ENCODE data around the gene FAM168B. TPM values are rescaled to one million over a fixed set of nuclear protein-coding genes. Genes with fewer than 3 reads are reported as not detected.

FAM168B gene, protein sequence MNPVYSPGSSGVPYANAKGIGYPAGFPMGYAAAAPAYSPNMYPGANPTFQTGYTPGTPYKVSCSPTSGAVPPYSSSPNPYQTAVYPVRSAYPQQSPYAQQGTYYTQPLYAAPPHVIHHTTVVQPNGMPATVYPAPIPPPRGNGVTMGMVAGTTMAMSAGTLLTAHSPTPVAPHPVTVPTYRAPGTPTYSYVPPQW
- 119 and 138 TPM in 2 replicates for total RNA-seq (2014; rRNA removed; shearing (Covaris generic))

GRCh38 chr2:131093006-131093695 lies at the start of gene FAM168B:
TSS of gene FAM168B (minus strand) at chr2:131093460. CDS start at chr2:131082646, 10,814 bp downstream.
- Histone ChIP-seq H3K4me3 (peak within 1 kb of the TSS; percentile 100), H3K9me3 (replicated peaks) (no peaks in the 10 kb centered on the region; the same call in 1 of the 2 replicates), H3K36me3 (peaks cover 33% of the 10 kb centered on the region), H3K4me1 (replicated peaks) (peaks cover 5% of the 10 kb centered on the region), H3K27ac (peak within 1 kb of the TSS; percentile 96), H3K27me3 (replicated peaks) (no peaks in the 10 kb centered on the region)
- peak; percentile 85 to 95 for DNase-seq (ENCODE audit: low read depth in 1 of 2, low spot score in 2 of 2)

GRCh38 chr2:131142849-131143248 lies 49.6 kb upstream of the FAM168B start:
- no peaks in the 10 kb centered on the region for H3K27me3 ChIP-seq (replicated peaks)
- DNase-seq (ENCODE audit: low read depth in 1 of 2, low spot score in 2 of 2), result no peak
- peaks cover 62% of the 10 kb centered on the region for H3K36me3 ChIP-seq
- no peak overlapping the region for H3K27ac ChIP-seq
- H3K4me1 ChIP-seq (replicated peaks), result no peaks in the 10 kb centered on the region
- no peak overlapping the region for H3K4me3 ChIP-seq
- no peaks in the 10 kb centered on the region for H3K9me3 ChIP-seq (replicated peaks)

DNA sequence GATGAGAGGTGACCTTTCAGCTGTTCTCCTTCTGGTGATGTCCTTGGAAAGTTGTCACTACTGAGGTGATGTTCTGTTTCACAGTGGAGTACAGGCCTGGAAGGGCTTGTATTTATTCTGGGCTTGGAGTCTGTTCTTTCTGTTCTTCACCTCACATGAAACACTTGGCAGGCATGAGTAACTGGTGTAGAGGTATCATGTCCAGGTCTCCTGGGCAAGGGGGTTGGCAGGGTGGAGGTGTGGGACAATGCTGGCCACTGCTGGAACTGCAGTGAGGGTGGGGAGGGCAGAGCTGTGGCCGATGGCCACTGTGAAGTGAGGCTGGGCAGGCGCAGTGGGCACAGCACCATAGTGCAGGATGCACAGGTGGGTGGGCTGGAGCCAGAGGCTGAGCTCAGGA lies 47.3 kb upstream of the FAM168B start:
- Histone ChIP-seq H3K4me3 (no peak overlapping the region), H3K9me3 (replicated peaks) (no peaks in the 10 kb centered on the region), H3K36me3 (peaks cover 47% of the 10 kb centered on the region), H3K27me3 (replicated peaks) (no peaks in the 10 kb centered on the region), H3K4me1 (replicated peaks) (no peaks in the 10 kb centered on the region), H3K27ac (no peak overlapping the region)
- DNase-seq (ENCODE audit: low read depth in 1 of 2, low spot score in 2 of 2), result no peak

GRCh38 chr2:131132729-131133128 lies 39.5 kb upstream of the FAM168B start:
- H3K4me1 ChIP-seq (replicated peaks), result no peaks in the 10 kb centered on the region
- H3K27me3 ChIP-seq (replicated peaks), result no peaks in the 10 kb centered on the region
- peaks cover 40% of the 10 kb centered on the region for H3K36me3 ChIP-seq
- no peak overlapping the region for H3K4me3 ChIP-seq
- DNase-seq (ENCODE audit: low read depth in 1 of 2, low spot score in 2 of 2), result no peak
- no peaks in the 10 kb centered on the region for H3K9me3 ChIP-seq (replicated peaks)
- H3K27ac ChIP-seq, result no peak overlapping the region

DNA sequence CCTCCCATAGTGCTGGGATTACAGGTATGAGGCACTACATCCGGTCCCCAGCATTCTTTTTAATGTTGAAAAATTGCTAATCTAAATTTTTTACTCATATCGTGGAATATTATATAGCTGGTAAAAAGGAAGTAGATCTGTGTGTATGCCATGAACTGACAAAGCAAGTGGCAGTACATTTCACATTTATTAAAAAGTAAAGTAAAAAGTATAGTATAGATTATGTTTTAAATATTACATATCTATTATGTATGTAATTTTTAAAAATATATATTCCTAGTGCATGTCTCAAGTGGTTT lies 37.0 kb upstream of the FAM168B start:
- H3K9me3 ChIP-seq (replicated peaks), result no peaks in the 10 kb centered on the region
- no peaks in the 10 kb centered on the region for H3K4me1 ChIP-seq (replicated peaks)
- H3K4me3 ChIP-seq, result no peak overlapping the region
- DNase-seq (ENCODE audit: low read depth in 1 of 2, low spot score in 2 of 2), result no peak
- H3K27ac ChIP-seq, result no peak overlapping the region
- peaks cover 58% of the 10 kb centered on the region for H3K36me3 ChIP-seq
- no peaks in the 10 kb centered on the region for H3K27me3 ChIP-seq (replicated peaks)

DNA sequence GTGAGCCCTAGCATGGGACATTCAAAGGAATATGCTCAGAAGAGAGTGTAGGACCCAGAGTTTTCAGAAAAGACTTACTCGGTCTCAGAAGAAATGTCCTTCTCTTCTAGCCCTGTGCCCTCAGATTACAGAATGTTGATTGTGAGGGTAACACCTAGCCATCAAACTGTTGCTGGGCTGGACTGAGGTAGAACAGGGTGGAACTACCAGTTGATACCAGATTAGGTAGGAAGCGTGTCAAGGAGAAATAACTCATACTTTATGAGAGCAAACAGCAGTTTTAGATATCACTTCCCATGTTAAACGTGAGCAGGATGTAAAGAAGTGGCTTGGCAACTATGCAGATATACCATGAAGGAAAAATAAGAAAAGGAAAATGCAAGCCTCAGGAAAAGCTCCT lies 34.7 kb upstream of the FAM168B start:
- no peaks in the 10 kb centered on the region for H3K9me3 ChIP-seq (replicated peaks)
- H3K4me1 ChIP-seq (replicated peaks), result no peaks in the 10 kb centered on the region
- no peak for DNase-seq (ENCODE audit: low read depth in 1 of 2, low spot score in 2 of 2)
- H3K27ac ChIP-seq, result no peak overlapping the region
- no peaks in the 10 kb centered on the region for H3K27me3 ChIP-seq (replicated peaks)
- H3K4me3 ChIP-seq, result no peak overlapping the region
- peaks cover 62% of the 10 kb centered on the region for H3K36me3 ChIP-seq

- H3K4me3 ChIP-seq, result no peak overlapping the region
- no peak for DNase-seq (ENCODE audit: low read depth in 1 of 2, low spot score in 2 of 2)
- no peaks in the 10 kb centered on the region for H3K4me1 ChIP-seq (replicated peaks)
- H3K27me3 ChIP-seq (replicated peaks), result no peaks in the 10 kb centered on the region
- no peak overlapping the region for H3K27ac ChIP-seq
- peaks cover 68% of the 10 kb centered on the region for H3K36me3 ChIP-seq
- no peaks in the 10 kb centered on the region for H3K9me3 ChIP-seq (replicated peaks)
These were observed 33.8 kb upstream of the FAM168B start for GRCh38 chr2:131127076-131127475.

- DNase-seq (ENCODE audit: low read depth in 1 of 2, low spot score in 2 of 2), result no peak
- peaks cover 72% of the 10 kb centered on the region for H3K36me3 ChIP-seq
- H3K9me3 ChIP-seq (replicated peaks), result no peaks in the 10 kb centered on the region
- no peaks in the 10 kb centered on the region for H3K4me1 ChIP-seq (replicated peaks)
- H3K4me3 ChIP-seq, result no peak overlapping the region
- H3K27me3 ChIP-seq (replicated peaks), result no peaks in the 10 kb centered on the region
- H3K27ac ChIP-seq, result no peak overlapping the region
These were observed 33.2 kb upstream of the FAM168B start for GRCh38 chr2:131126436-131126835.

DNA sequence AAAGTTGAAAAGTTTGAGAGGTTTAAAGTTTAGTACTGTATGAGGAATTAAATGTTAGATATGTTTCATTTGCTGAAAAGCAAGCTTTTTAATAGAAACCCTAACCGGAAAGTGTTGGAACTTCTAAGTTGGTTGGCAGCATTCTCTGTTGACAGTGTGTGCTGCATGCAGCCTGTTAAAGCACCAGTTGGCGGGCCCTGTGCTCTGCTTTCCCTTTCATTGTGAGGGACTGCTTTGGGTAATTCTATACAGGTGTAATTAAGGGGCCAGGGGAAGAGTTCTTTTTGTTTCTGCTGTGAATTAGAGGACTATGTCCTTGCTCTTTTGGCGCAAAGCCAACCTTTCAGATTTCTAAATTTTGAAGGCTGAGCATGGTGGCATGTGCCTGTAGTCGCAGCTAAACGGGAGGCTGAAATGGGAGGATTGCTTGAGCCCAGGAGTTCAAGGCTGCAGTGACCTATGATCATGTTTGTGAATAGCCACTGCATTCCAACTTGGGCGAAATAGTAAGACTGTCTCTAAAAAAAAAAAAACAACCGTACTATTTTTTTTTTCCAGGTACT lies 32.0 kb upstream of the FAM168B start:
- no peak overlapping the region for H3K27ac ChIP-seq
- no peaks in the 10 kb centered on the region for H3K9me3 ChIP-seq (replicated peaks)
- no peak overlapping the region for H3K4me3 ChIP-seq
- no peaks in the 10 kb centered on the region for H3K27me3 ChIP-seq (replicated peaks)
- no peaks in the 10 kb centered on the region for H3K4me1 ChIP-seq (replicated peaks)
- DNase-seq (ENCODE audit: low read depth in 1 of 2, low spot score in 2 of 2), result no peak
- peaks cover 62% of the 10 kb centered on the region for H3K36me3 ChIP-seq

DNA sequence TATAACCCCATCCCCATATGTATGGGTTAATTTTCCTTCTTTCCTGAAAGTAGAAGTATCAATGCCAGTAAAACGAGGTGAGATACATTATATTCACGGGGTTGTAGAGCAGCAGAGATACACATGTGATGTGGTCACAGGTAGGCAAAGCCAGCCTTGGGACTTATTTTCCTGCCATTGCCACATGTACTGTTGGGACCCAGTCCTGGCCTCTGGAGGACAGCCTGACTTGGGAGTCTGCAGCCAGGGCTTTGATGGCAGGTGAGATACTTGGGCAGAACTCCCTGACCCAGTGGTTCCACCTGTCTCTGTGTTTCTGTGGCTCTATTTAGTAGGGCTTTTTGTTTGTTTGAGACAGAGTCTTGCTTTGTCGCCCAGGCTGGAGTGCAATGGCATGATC lies 29.9 kb upstream of the FAM168B start:
- no peak overlapping the region for H3K27ac ChIP-seq
- peaks cover 50% of the 10 kb centered on the region for H3K36me3 ChIP-seq
- no peak overlapping the region for H3K4me3 ChIP-seq
- no peaks in the 10 kb centered on the region for H3K27me3 ChIP-seq (replicated peaks)
- no peaks in the 10 kb centered on the region for H3K4me1 ChIP-seq (replicated peaks)
- H3K9me3 ChIP-seq (replicated peaks), result no peaks in the 10 kb centered on the region
- DNase-seq (ENCODE audit: low read depth in 1 of 2, low spot score in 2 of 2), result no peak

- Histone ChIP-seq H3K36me3 (peaks cover 43% of the 10 kb centered on the region), H3K27ac (no peak overlapping the region), H3K4me3 (no peak overlapping the region), H3K4me1 (replicated peaks) (no peaks in the 10 kb centered on the region), H3K9me3 (replicated peaks) (no peaks in the 10 kb centered on the region), H3K27me3 (replicated peaks) (no peaks in the 10 kb centered on the region)
- DNase-seq (ENCODE audit: low read depth in 1 of 2, low spot score in 2 of 2), result no peak
These were observed 29.2 kb upstream of the FAM168B start for GRCh38 chr2:131122496-131122895.

DNA sequence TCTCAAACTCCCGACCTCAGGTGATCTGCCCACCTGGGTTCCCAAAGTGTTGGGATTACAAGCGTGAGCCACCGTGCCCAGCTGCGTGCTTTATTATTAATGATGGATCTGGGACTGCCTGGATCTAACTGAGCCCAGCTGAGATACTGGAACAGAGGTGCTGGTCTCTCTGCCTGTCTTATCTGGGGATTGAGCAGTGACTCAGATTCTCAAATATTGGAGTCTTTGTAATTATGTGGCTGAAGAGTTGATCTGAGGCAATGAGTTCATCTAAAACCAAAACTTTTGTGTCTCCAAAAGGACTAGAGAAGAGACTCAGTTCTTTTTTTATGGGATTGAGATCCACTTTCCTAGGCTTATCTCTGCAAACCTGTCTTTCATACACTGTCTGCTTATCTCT lies 28.2 kb upstream of the FAM168B start:
- no peaks in the 10 kb centered on the region for H3K9me3 ChIP-seq (replicated peaks)
- H3K36me3 ChIP-seq, result peaks cover 36% of the 10 kb centered on the region
- no peak overlapping the region for H3K4me3 ChIP-seq
- DNase-seq (ENCODE audit: low read depth in 1 of 2, low spot score in 2 of 2), result no peak
- H3K4me1 ChIP-seq (replicated peaks), result no peaks in the 10 kb centered on the region
- no peak overlapping the region for H3K27ac ChIP-seq
- H3K27me3 ChIP-seq (replicated peaks), result no peaks in the 10 kb centered on the region

DNA sequence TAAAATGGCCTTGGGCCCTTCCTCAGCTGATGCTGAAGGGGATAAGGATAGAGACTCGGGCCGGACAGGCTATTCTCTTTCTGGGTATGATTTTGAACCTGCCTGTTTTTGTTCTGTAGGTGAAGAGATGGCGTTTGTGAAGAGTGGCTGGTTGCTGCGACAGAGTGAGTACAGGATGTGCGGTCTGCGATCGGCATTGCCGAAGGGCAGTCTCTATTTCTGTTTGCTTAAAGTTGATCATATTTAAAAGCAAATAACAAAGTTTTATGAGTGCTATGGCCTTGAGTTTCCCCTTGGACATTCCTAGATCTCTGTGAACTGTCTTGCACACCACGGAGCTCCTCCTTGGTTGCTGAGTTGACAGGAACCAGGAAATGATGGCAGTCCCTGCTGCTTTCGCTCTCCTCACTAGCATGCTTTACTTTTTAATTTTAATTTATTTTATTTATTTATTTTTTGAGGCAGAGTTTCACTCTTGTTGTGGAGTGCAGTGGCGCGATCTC lies 27.6 kb upstream of the FAM168B start:
- no peak for DNase-seq (ENCODE audit: low read depth in 1 of 2, low spot score in 2 of 2)
- Histone ChIP-seq H3K36me3 (peaks cover 36% of the 10 kb centered on the region), H3K27ac (no peak overlapping the region)

GRCh38 chr2:131115752-131116151 lies 22.5 kb upstream of the FAM168B start:
- H3K27ac ChIP-seq, result no peak overlapping the region
- peaks cover 20% of the 10 kb centered on the region for H3K36me3 ChIP-seq
- H3K4me3 ChIP-seq, result no peak overlapping the region
- DNase-seq (ENCODE audit: low read depth in 1 of 2, low spot score in 2 of 2), result no peak
- H3K4me1 ChIP-seq (replicated peaks), result peaks cover 18% of the 10 kb centered on the region
- no peaks in the 10 kb centered on the region for H3K9me3 ChIP-seq (replicated peaks)
- H3K27me3 ChIP-seq (replicated peaks), result no peaks in the 10 kb centered on the region

More for the DNA sequence above, 27.6 kb upstream of the FAM168B start:
- Histone ChIP-seq H3K4me1 (replicated peaks) (no peaks in the 10 kb centered on the region), H3K4me3 (no peak overlapping the region), H3K27me3 (replicated peaks) (no peaks in the 10 kb centered on the region), H3K9me3 (replicated peaks) (no peaks in the 10 kb centered on the region)
